NCI-H345 (cell line): ENCODE data around the gene KIF6.
A peak's percentile ranks its signal among the peaks of the same experiment; 100 is the strongest.

Experiments
- DNase-seq: peaks from one replicate; lab custom pipeline; 2025; lab: John Stamatoyannopoulos, UW

Gene KIF6

GRCh38 chr6:39347906-39348585 is 377.2 kb downstream of the KIF6 start:
- peak; percentile 63 for DNase-seq

GRCh38 chr6:39347206-39347605 is 378.0 kb downstream of the KIF6 start:
- no peak for DNase-seq

GRCh38 chr6:39344821-39345280 is 380.4 kb downstream of the KIF6 start:
- DNase-seq: no peak

GRCh38 chr6:39343396-39343870 is 381.8 kb downstream of the KIF6 start:
- no peak for DNase-seq

- DNase-seq: peak; percentile 38
These were observed 382.4 kb downstream of the KIF6 start for GRCh38 chr6:39342692-39343395.

GRCh38 chr6:39341937-39342336 is 383.3 kb downstream of the KIF6 start:
- DNase-seq: no peak

- no peak for DNase-seq
These were observed 383.9 kb downstream of the KIF6 start for GRCh38 chr6:39341352-39341751.

- DNase-seq: peak; percentile 89
These were observed 385.2 kb downstream of the KIF6 start for GRCh38 chr6:39339868-39340550.

GRCh38 chr6:39339096-39339867 is 385.9 kb downstream of the KIF6 start:
- DNase-seq: no peak

- DNase-seq: no peak
These were observed 386.8 kb downstream of the KIF6 start for GRCh38 chr6:39338397-39338796.

- DNase-seq: no peak
These were observed 389.2 kb downstream of the KIF6 start for GRCh38 chr6:39335780-39336545.

- no peak for DNase-seq
These were observed 391.4 kb downstream of the KIF6 start for GRCh38 chr6:39333644-39334438.

GRCh38 chr6:39330476-39330875 is 394.7 kb downstream of the KIF6 start:
- DNase-seq: peak; percentile 83

GRCh38 chr6:39330057-39330456 is 395.2 kb downstream of the KIF6 start:
- DNase-seq: peak; percentile 63

- no peak for DNase-seq
These were observed 397.1 kb downstream of the KIF6 start for GRCh38 chr6:39328066-39328465.

GRCh38 chr6:39327507-39327906 is 397.7 kb downstream of the KIF6 start:
- peak; percentile 11 for DNase-seq

- DNase-seq: peak; percentile 47
These were observed 402.8 kb downstream of the KIF6 start, which contains the start of gene KCNK16 for GRCh38 chr6:39322306-39322850. KCNK16 (minus strand) TSS chr6:39322702; CDS start chr6:39322540, 162 bp downstream.

- DNase-seq: no peak
These were observed 403.4 kb downstream of the KIF6 start for GRCh38 chr6:39321761-39322160.

- DNase-seq: no peak
These were observed 404.7 kb downstream of the KIF6 start for GRCh38 chr6:39320363-39320984.
